ENCODE results near the gene MCF2L. TPM values are rescaled to one million over a fixed set of nuclear protein-coding genes. Genes with fewer than 3 reads are reported as not detected.

The MCF2L gene
- total and polyA plus RNA-seq, 9 of the 15 experiments (the other 6 are each of a cell fraction or from before 2014, with no cell fraction given): 0.05 to 0.25 (median 0.18) TPM; not detected in 5

- TF ChIP-seq, protein P1, sequence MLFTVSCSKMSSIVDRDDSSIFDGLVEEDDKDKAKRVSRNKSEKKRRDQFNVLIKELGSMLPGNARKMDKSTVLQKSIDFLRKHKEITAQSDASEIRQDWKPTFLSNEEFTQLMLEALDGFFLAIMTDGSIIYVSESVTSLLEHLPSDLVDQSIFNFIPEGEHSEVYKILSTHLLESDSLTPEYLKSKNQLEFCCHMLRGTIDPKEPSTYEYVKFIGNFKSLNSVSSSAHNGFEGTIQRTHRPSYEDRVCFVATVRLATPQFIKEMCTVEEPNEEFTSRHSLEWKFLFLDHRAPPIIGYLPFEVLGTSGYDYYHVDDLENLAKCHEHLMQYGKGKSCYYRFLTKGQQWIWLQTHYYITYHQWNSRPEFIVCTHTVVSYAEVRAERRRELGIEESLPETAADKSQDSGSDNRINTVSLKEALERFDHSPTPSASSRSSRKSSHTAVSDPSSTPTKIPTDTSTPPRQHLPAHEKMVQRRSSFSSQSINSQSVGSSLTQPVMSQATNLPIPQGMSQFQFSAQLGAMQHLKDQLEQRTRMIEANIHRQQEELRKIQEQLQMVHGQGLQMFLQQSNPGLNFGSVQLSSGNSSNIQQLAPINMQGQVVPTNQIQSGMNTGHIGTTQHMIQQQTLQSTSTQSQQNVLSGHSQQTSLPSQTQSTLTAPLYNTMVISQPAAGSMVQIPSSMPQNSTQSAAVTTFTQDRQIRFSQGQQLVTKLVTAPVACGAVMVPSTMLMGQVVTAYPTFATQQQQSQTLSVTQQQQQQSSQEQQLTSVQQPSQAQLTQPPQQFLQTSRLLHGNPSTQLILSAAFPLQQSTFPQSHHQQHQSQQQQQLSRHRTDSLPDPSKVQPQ (CRISPR knock-in tag; IDR thresholded peaks at IDR 0.05; ENCODE audit: borderline replicate concordance): no peak
- TF ChIP-seq ZFX (CRISPR knock-in tag; IDR thresholded peaks at IDR 0.05): no peak
These were observed 58.1 kb downstream of the MCF2L start (continued) for GRCh38 chr13:113027095-113027494.

GRCh38 chr13:113027566-113027965 lies 58.6 kb downstream of the MCF2L start:
- ChIA-PET CTCF (ENCODE audit: low intra/inter-chr PET ratio) (no interaction called here), POLR2A (interaction anchor here (1.1 to 1.2 kb wide), 2 partner anchors 12 to 366 kb away, joined by 3 to 4 read pairs; no protein-coding TSS in a partner anchor)
- Histone ChIP-seq H2AFZ (ENCODE audit: low read depth, low read length) (no peak overlapping the region), H3K9me3 (replicated peaks; ENCODE audit: control insufficient read depth, insufficient read depth, low read depth, low read length) (no peaks in the 10 kb centered on the region), H3K27me3 (ENCODE audit: control insufficient read depth in 2 of 2, insufficient read depth in 2 of 2, low read length in 2 of 2) (peaks cover 21 to 77% of the 10 kb centered on the region in 2 experiments; a peak in 4 of 5 replicates), H3K4me3 (no peak overlapping the region), H3K79me2 (ENCODE audit: control insufficient read depth, insufficient read depth, low read length) (no peaks in the 10 kb centered on the region), H3K4me1 (replicated peaks in 1 of 2; ENCODE audit: control insufficient read depth in 2 of 2, insufficient read depth in 2 of 2, low read length in 2 of 2) (peaks cover 0 to 4% of the 10 kb centered on the region in 2 experiments; a peak in 2 of 5 replicates), H3K36me3 (ENCODE audit: control insufficient read depth, insufficient read depth, low read length) (no peaks in the 10 kb centered on the region), H3K9ac (ENCODE audit: insufficient read depth in 1 of 2, low read depth in 2 of 2, low read length in 2 of 2) (no peak overlapping the region), H4K20me1 (replicated peaks; ENCODE audit: control insufficient read depth, insufficient read depth, low read length) (0 out of 2 replicates have a peak, but pooled peaks cover 9% of the 10 kb centered on the region), H3K9me1 (ENCODE audit: control insufficient read depth, insufficient read depth, low read length) (no peaks in the 10 kb centered on the region), H3K4me2 (ENCODE audit: insufficient read depth, low read length) (no peak overlapping the region), H3K27ac (ENCODE audit: extremely low read depth, low read depth, low read length) (no peak overlapping the region)
- DNase-seq (ENCODE audit: extremely low read depth in 1 of 4, low spot score in 3 of 4) (no peak), FAIRE-seq (no peak), ATAC-seq (no peak)
- intact Hi-C loops (cut with micrococcal nuclease) (no loop called here), in situ Hi-C loops (cut with MboI) (no loop called here)
- 1% methylated on average over 10 of the region's 16 CpGs for WGBS (ENCODE audit: insufficient coverage, low coverage, missing lambda C conversion rate)
- TF ChIP-seq CBX1 (IDR thresholded peaks at IDR 0.05; ENCODE audit: low read depth) (no peak), NR2F6 (CRISPR knock-in tag; IDR thresholded peaks at IDR 0.05) (no peak), FOS (IDR thresholded peaks at IDR 0.05; ENCODE audit: extremely low read depth, insufficient read length) (no peak), POLR2B (IDR thresholded peaks at IDR 0.05; ENCODE audit: low read depth, partially characterized antibody) (no peak), FOXJ3 (CRISPR knock-in tag; IDR thresholded peaks at IDR 0.05) (no peak), ZNF3 (CRISPR knock-in tag; IDR thresholded peaks at IDR 0.05) (no peak)
- BruUV-seq (replicated peaks): no TSS peak

Data from K562 (cell line).